Bronchial epithelial cell (primary cell): ENCODE measurements around the gene MACROD1. TPM values are rescaled to one million over a fixed set of nuclear protein-coding genes. Genes with fewer than 3 reads are reported as not detected.

Experiments used
- DNase-seq: peaks from one replicate; pipeline ENCODE4 v3.0.0-alpha.2; 2010; ENCODE audit warnings: low read depth
- FAIRE-seq: peaks from 2 replicates; lab custom pipeline; 2011; peaks lifted over from hg19 to GRCh38; lab: Jason Lieb, UNC
- H3K27me3 ChIP-seq: 2 replicates; pipeline ENCODE4 v1.5.1; 2011; ENCODE audit warnings: low read length; ENCODE audit not compliant: control insufficient read depth, insufficient read depth
- H3K36me3 ChIP-seq: 2 replicates; pipeline ENCODE4 v1.5.1; 2011; ENCODE audit warnings: low read length; ENCODE audit not compliant: control insufficient read depth, insufficient read depth
- H3K4me3 ChIP-seq: 2 replicates; pipeline ENCODE4 v1.5.1; 2011; ENCODE audit warnings: mild to moderate bottlenecking, low read depth, low read length, control low read depth
- total RNA-seq: library from RNA; depleted of rRNA; stranded (reverse); fragments of >200 nt; gene quantifications from 2 replicates; pipeline ENCODE4 v1.2.1, GENCODE V29; 2014
- TF ChIP-seq, protein P1 (sequence below): IDR thresholded peaks from 2 replicates; pipeline ENCODE4 v1.5.1; 2011; ENCODE audit warnings: mild to moderate bottlenecking, moderate library complexity, low read length, control low read depth, inconsistent platforms; ENCODE audit not compliant: insufficient read depth, severe bottlenecking

Gene MACROD1
- total RNA-seq, 1 donor from 2014 or later = 17.9 TPM

- FAIRE-seq (no peak), DNase-seq (peak; percentile 17)
- Histone ChIP-seq H3K36me3 (no peaks in the 10 kb centered on the region), H3K27me3 (no peaks in the 10 kb centered on the region), H3K4me3 (no peak overlapping the region)
- TF ChIP-seq, protein P1, sequence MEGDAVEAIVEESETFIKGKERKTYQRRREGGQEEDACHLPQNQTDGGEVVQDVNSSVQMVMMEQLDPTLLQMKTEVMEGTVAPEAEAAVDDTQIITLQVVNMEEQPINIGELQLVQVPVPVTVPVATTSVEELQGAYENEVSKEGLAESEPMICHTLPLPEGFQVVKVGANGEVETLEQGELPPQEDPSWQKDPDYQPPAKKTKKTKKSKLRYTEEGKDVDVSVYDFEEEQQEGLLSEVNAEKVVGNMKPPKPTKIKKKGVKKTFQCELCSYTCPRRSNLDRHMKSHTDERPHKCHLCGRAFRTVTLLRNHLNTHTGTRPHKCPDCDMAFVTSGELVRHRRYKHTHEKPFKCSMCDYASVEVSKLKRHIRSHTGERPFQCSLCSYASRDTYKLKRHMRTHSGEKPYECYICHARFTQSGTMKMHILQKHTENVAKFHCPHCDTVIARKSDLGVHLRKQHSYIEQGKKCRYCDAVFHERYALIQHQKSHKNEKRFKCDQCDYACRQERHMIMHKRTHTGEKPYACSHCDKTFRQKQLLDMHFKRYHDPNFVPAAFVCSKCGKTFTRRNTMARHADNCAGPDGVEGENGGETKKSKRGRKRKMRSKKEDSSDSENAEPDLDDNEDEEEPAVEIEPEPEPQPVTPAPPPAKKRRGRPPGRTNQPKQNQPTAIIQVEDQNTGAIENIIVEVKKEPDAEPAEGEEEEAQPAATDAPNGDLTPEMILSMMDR = no peak
Measured at GRCh38 chr11:64122411-64123410, 43.2 kb downstream of the MACROD1 start.

GRCh38 chr11:64121663-64122410, 44.1 kb downstream of the MACROD1 start:
- H3K27me3 ChIP-seq = no peaks in the 10 kb centered on the region
- no peak for FAIRE-seq
- no peak overlapping the region for H3K4me3 ChIP-seq

DNA sequence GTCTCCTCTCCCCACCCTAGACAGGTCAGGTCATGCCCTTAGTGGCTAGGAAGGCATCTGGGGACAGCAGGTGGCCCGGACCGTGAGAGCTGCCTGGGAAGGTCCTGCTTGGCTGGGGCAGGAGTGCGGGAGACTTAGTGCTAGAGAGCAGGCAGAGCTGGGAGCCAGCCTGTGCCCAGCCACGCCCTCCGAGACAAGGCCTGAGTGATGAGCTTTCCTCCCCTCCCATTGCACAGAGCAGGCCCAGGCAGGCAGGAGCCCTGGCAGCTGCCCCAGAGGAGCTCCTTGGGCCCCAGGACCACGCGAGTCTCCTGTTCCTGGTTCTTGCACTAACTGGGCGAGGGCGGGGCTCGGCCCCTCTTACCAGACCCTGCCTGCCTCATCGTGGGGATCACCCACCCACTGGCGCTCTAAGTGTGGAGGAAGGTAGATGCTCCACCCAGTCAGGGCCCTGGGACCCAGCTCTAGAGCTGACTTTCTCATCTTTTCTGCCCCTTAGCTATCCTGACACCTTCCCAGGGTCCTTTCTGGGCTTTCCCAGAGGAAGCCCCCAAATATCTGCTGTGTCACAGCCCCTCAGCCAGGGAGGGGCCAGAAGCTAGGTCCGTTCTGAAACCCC, 44.9 kb downstream of the MACROD1 start:
- no peaks in the 10 kb centered on the region for H3K36me3 ChIP-seq
- TF ChIP-seq, protein P1 = no peak
- FAIRE-seq (peak; percentile 13), DNase-seq (peak; percentile 85)
- H3K4me3 ChIP-seq = no peak overlapping the region
- H3K27me3 ChIP-seq = no peaks in the 10 kb centered on the region

More at GRCh38 chr11:64121663-64122410, 44.1 kb downstream of the MACROD1 start:
- peak; percentile 43 for DNase-seq
- TF ChIP-seq, protein P1 = no peak
- H3K36me3 ChIP-seq = no peaks in the 10 kb centered on the region

- no peaks in the 10 kb centered on the region for H3K36me3 ChIP-seq
- no peak overlapping the region for H3K4me3 ChIP-seq
- DNase-seq = no peak
- no peak for FAIRE-seq
- H3K27me3 ChIP-seq = no peaks in the 10 kb centered on the region
- TF ChIP-seq, protein P1 = no peak
Measured at GRCh38 chr11:64119700-64120099, 46.2 kb downstream of the MACROD1 start.

- TF ChIP-seq, protein P1 = no peak
- H3K36me3 ChIP-seq = no peaks in the 10 kb centered on the region
- DNase-seq (no peak), FAIRE-seq (no peak)
- no peak overlapping the region for H3K4me3 ChIP-seq
- no peaks in the 10 kb centered on the region for H3K27me3 ChIP-seq
Measured at GRCh38 chr11:64118876-64119665, 46.8 kb downstream of the MACROD1 start.
